ENCODE measurements around the gene FERMT1.
"Not testable (repeated sequence)": the region's sequence is repeated elsewhere in the genome, so short reads cannot be mapped to it uniquely, and the experiment has no call there.

The FERMT1 gene

DNA sequence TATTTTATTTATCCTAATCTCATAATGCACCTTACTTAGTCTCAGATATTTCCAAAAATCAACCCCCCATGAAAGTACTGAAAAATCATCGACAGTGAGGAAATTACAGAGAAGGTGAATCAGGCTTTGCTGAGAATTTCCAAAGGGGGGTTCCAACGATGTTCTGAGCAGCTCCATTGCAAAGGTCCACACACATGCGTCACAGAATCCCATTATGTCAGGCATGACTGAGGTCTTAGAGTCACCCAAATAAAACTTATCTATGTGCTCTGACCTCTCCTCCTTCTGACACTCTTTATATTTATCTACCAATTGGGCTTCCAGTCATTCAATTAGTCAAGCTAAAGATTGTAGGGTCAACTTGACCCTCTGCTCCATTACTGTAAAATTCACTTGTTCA, 56.2 kb downstream of the FERMT1 start:
- no peak for DNase-seq

DNA sequence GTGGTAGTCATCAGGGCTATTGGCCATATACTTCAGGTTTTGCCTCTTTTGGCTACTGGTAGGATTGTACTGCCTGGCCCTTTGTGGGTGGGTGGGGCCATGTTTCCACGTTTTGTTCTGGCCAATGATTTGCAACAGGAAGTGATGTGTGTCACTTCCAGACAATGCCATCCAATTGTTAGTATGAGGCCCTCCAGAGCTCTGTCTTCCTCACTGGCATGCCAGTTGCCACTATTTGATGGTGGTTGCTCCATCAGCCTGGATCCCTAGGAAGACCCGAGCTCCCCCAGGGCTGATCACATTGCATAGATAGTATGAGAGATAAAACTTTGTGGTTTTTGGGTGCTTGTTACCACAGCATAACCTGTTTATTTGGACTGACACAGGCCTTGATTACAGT, 61.3 kb downstream of the FERMT1 start:
- DNase-seq = no peak

DNA sequence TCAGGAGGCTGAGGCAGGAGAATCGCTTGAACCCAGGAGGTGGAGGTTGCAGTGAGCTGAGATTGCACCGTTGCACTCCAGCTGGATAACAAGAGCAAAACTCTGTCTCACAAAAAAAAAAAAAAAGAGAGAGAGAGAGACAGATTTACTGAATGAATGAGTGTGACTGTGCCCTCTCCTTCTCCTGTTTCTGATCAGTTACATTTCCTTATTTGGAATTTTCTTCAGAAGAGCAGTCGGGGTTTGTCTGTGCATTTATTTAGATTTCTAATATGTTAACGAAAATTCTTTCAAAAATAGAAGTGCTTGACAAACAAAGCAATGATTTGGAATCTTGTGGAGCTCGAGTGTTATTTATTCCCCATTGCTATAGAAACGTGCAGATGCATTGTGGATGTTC, 62.6 kb downstream of the FERMT1 start:
- DNase-seq = no peak

DNA sequence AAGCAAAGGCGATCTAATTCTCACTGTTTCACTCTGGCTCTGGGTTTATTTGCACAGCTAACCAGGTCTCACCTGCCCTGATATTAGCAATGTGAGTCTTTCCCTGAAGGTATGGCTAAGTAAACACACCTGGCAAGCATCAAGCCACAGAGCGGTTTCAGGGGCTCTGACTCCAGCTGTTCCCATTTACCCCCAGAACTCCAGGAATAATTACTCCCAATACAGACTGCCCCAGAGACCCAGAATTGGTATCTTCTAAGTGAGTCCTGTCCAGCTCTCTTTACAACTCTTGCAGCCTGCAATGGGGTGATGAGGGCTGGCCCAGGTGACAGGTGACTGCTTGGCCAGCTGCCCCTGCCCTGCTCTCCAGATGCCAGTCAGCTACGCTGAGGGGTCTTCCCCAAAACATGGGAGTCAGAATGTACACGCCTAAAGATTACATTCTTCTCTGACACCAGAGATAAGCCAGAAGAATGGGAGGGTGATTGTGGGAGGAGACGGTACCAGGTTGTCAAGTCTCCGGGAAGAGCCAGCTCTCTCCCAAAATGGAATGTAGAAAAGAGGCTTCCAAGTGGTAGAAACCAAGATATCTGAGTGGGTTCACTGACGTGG, 64.0 kb downstream of the FERMT1 start:
- DNase-seq = no peak

DNA sequence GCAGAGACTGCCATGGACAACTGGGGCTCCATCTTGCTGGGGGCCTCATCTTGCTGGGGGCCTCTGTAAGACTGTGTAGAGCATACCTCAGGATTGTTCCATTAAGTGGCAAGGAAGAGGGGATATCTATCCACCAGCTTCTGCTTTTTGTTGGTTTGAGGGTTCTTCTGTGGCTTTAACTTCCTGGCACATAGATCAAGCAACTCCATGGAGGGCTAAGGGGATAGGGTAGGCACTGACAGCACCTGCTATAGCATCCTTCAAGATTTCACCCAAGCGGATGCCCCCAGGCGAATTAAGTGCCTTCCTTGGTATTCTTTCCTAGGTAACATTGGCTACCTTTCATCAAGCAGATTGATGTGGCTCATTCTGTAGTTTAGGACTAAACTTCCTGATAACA, 65.1 kb downstream of the FERMT1 start:
- DNase-seq = no peak

DNA sequence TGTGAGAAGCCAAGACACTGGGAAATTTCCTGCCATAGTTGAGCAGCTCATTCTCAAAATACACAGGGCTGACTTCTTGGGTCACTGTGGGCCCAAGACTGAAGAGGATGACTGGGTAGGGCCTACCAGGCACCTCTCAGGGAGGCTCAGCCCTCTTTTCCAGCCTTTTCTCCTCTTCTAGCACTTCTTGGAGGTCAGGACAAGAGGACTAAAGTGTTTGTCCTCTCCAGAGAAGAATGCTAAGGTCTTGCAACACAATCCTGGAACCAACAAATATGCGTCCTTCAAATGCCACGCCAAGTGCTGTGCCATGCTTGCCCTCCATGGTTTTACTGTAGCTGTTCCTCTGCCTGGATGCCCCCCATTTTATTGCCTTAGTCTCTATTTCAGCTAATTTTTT, 65.7 kb downstream of the FERMT1 start:
- DNase-seq = no peak

DNA sequence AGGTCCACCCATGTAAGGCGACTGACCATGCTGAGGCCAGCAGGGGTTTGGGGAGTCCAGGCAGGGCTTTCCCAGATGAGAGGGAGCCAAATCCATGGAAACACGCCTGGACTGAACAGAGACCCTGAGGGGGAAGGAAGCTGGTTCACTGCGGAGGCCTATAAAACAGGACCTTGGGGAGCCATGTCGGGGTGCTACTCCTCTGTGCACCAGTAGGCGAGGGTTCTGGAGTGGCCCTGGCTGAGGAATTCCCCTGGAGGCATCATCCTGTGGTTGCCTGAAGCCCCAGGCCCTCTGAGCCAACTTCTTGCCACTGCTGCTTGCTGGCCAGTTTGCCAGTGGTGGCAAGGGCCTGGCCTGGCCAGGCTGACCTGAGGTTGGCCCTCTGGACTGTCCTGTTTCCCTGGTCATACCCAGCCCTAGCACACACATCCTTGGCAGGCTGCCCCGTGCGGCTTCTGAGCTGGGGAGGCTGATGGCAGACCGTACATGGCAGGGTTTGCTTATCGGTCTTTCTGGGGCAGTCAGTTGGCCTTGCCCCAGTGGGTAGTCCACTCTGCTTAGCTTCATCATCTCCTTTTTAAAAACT, 66.8 kb downstream of the FERMT1 start:
- no peak for DNase-seq

DNA sequence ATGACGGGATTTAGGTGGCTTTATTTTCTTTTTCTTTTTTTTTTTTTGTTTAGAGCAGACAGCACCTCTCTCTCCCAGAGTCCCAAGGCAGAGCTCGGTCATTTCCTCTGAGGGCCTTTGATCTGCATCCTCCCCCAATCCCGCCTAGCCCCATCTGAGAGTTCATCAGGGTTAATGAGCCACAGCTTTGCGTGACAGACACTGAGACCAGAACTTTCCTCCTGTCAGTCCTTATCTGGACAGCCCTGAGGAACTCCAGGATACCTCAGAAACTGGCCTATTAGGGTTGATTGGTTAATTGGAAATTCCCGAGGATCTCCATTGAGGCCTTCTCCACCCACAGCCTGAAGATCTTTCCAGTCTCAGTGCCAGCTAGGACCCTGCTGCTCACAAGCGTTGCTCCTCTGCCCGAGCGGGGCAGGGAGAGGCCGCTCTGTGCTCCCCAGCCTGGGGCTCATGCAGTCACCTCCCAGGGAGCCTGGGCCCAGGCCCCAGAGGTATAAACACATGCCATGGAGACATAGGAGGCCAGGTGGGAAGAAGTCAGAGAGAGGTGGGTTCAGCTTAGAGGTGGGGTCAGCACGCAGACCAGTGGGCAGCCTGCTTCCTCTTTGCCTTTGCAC, 67.6 kb downstream of the FERMT1 start:
- DNase-seq = no peak

DNA sequence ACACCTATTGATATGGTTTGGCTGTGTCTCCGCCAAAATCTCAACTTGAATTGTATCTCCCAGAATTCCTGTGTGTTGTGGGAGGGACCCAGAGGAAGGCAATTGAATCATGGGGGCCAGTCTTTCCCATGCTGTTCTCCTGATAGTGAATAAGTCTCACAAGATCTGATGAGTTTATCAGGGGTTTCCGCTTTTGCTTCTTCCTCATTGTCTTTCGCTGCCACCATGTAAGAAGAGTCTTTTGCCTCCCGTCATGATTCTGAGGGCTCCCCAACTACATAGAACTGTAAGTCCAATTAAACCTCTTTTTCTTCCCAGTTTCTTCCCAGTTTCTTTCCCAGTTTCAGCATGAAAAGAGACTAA, 68.2 kb downstream of the FERMT1 start:
- not testable (repeated sequence) for DNase-seq

DNA sequence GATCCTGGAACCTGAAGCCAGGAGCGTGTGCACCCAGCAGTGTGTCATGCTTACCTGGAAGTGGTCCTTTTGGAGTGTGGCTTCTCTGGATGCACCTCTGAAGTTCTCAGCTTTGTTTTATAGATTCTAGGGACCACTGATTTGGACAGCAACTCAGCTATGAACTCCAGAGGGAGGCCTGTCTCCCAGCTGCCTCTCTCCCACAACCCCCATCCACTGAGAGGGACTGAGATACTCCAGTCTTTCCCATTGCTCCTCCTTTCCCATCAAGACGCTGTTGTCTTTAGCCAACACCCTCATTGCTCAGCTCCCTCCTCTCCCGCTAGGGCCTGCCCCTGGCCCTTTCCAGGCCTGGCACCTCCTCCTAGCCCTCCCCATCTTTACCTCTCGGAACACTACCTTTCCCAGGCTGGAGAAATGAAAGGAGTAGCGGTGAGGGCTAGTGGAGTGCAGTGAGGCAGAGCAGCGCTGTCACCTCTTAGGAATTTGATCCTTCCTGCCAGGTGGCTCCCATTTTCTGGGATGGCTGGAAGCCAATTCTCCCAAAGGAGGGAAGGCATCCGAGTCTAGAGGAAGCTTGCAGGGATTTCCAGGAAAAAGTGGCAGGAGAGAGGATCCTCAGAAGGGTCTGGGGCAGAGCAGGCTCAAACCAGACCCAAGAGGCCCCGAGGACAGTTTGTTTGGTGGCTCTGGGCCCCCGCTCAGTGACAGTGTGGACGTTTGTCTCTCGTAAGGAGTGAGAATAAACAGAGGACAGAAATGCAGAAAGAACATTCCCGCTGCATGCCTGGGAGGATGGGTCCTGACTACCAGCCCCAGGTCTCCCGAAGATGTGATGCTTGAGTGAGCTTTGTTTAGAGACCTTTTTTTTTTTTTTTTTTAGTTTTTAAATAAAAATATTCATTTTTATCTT, 68.8 kb downstream of the FERMT1 start, which contains the start of gene LRRN4:
LRRN4 (minus strand) TSS at position 285 of the 913 bp plus-strand sequence. CDS start 1,261 bp downstream, outside the sequence.
- no peak for DNase-seq

DNA sequence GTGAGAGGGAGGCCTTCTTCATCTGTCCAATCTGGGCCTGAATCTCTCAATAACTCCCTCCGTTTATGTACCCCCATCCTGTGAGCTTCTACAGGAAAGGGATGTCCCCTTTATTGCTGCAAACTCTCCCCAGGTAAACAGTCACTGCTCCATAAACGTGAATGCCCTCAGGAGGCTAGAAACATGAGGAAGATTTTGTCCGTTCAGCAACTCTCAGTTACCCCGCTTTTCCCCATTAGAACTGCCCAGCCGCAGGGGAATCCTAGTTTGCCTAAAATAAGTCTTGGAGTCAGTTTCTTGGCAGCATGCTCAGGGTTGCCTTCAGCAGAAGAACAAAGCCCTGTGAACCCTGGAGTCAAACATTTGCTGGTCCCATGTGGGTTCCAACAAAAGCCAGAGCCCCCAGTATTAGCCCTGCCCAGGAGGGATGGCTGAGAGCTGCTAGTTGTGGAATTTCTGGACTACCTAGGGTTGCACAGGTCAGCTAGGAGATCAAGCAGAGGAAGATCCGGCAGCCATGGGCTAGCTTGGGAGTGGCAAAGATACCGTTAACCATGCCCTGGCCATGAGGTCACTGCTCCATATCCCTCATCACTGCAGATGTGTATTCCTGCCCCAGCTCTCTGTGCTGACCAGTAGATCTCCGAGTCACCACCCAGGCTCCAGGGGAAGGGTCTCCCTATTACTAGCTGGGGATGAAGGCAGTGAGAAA, 69.6 kb downstream of the FERMT1 start:
- DNase-seq = no peak

DNA sequence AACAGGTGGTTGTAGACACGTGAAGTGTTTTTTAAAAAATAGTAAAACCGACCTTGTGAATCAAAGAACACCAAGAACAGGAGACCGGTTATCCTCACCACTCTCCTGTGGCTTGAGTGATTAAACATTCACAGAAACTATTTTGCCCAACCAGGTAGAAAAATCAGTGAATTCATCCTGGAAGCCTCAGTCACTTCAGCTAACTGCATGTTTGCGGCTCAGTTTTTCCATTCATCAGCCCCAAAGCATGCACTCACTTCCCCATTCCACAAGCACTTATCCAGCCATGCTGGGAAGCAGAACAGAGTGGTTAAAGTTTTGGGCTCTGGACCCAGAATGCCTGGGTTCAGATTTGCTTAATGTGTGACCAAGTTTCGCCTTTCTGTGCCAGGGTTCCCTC, 71.3 kb downstream of the FERMT1 start:
- no peak for DNase-seq

DNA sequence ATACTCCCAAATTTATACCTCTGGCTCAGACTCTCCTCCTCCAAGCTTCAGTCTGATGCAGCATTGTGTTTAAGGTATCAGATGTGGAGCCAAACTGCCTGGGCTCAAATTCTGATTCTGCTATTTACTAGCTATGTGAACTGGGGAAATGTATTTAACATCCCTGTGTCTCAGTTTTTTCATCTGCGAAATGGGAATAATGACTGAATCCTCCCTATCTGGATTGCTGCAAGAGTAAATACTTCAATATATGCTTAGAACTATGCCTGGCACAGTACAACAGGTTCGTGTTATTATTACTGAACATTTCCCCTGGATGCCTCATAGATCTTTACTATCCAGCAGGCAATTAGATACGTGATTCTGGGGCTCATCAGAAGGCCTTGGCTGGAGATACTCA, 74.4 kb downstream of the FERMT1 start:
- no peak for DNase-seq

DNA sequence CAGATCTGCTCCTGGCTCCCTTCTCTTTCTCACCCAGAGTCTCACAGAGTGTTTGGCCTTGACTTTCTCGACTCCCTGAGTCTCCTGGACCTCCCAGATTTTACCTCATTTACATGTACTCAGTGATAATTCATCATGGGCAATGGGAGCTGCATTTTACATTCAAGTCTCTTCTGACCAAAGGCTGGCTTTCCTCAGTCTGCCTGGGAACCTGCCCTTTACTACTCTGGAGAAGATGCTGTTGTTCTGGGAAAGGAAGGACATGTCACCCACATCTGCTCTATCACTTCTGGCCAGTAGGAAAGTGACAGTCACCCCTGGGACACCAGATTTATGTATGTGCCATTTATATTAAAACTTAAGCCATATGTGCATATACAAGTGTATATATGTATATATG, 76.4 kb downstream of the FERMT1 start:
- DNase-seq = no peak

DNA sequence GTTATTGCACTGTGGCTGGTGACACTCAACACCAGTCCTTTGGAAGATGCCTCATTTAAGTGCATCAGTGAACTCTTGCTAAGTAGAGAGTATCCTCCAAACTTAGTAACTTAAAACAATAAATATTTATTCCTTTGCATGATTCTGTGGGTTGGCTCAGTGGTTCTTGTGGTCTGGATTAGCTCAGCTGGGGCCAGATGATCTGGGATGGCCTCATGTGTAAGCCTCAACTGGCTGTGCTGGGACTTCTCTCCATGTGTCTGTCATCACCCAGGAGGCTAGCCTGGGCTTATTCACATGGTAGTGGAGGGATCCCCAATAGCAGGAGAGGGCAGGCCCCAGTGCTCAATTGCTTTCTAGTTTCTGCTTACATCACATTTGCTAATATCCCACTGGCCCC, 77.3 kb downstream of the FERMT1 start:
- DNase-seq = no peak

DNA sequence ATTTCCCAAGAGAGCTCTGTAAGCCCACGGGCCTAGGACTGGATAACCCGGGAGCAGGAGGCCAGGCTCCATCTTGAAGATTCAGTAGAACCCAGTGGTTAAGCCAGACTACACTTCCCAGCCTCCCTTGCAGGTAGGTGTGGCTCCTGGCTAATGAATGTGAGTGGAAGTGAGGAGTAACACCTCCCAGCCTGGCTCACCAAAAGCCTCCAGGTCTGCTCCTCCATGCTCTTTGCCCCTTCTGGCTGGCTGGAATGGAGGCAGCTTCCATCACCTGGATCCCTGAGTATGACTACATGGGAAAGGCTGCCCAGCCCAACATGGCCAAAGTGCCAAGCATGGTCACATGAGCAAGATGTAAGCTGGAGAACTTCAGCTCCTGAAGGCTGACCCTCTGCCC, 78.7 kb downstream of the FERMT1 start:
- DNase-seq = no peak

DNA sequence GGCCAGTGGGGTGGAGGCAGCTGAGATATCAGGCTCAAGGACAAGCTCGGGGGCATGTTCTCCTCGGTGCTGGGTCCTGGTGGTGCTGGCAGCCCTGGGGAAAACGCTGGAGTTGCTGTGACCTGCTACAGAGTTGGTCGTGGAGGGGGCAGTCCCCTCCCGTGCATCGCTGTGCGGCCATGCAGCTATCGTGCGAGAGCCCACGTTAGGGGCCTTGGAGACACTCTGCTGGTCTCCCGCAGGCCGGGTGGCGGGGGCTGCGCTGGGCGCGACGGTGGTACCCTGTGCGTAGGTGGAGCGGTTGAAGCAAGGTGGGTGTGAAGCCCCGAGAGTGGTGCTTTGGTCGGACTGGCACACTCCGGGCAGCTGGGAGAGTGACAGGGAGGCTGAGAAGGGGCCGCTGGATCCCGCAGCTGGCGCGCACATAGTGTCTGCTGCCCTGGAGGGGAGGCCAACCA, 81.0 kb downstream of the FERMT1 start:
- DNase-seq = no peak

DNA sequence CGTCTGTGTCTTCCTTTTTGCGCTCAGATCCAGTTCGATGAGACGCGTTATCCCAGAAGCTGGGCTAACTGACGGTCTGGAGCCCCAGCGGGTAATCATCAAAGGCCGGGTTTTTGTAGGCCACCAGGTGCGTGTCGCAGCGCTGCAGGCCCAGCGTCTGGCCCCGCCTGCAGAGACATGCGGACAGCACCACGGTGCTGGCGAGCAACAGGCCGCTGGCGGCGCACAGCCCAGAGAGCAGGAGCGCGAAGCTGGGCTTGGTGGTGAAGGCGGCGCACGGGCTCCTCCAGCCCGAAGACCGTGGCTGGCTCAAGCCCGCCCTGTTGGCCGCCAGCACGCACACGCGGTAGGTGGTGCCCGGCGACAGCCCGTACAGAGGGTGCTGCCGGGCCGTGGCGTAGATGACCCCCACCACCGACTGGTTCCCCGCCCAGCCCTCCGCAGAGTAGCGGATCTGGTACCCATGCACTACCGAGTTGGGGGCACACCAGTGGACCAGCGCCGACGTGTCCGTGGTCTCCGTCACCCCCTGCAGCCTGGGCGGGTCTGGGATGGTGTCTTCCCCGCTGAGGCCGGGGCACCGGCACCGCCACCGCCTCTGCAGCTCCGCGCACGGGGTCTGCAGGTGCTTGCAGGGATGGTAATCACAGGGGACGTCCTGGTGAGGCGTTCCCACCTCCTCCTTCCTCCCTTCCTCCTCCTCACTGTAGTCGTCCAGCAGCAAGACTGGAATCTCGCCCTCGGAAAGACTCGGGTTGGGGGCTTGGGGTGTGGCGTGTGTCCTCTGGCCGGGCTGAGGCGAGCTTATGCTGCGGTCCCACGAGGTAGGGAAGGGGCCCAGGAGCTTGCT, 81.6 kb downstream of the FERMT1 start:
- no peak for DNase-seq

DNA sequence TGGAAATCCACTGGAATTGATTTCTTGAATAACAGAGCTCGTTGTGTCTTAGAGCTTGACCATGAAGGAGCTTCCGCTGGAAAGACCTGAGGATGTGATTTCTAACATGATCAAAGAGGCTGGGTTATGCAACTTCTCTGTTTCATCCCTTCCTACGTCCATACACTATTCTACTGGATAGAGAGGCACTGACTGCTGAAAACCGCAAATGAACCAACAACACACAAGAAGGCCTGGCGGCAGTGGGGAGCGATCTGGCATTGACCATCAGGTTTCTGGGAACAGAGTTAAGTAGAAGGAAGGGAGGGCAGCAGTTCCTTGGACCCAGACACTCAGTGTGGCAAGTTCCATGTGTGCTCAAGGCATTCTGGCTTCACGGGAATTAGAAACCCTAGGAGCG, 82.3 kb downstream of the FERMT1 start:
- DNase-seq = no peak

DNA sequence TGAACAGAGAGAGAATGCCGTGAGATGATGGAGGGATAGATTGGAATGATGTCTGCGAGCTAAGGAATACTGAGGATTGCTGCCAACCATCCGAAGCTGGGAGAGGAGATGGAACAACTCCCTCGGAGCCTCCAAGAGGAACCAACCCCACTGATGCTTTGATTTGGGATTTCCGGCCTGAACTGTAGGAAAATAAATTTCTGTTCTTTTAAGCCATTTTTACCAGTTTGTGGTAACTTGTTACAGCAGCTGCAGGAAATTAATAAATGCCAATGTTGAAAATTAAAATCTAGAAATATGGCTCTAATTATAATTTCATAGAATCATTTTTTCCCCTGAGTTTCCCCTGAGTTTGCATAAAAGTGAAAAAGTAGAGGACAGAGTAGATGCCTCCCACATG, 83.1 kb downstream of the FERMT1 start:
- no peak for DNase-seq

DNA sequence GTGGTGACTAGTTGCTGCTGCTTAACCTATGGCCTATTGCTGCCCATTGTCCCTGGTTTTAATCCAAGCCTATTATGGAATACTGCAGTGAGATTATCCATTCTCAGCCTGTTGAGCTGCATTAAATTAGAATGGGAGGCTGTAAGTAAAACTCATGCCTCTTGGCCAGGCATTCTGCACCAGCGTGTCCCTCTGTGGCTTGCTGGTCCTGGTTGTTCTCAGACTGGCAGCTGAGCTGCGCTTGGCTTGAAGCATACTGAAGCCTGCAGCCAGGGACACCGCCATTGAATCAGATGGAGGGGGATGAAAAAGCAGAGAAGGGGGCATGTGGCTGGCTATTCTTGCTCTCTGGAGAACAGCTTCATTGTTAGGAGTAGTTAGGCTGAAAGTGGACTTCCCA, 84.6 kb downstream of the FERMT1 start:
- DNase-seq = no peak

DNA sequence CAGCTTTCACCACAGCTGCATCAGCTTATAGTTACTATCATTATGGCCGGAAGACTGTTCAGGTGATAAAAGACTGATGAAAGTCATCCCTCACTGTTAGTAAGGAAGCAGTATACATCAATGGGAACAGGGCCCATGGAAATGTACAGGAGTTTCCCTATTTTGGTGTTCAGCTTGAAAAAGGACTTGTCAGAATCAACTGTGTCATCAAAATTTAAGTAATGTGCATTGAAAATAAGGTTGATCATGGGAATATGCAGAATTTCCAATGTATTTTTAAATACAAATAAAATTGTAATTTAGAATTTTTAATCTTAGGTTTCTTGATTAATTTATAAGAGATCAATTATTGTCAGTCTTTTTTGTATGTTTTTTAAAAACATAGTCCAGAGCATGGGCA, 85.7 kb downstream of the FERMT1 start:
- DNase-seq = no peak
